ENCODE data around the gene RASSF10.
A peak's percentile ranks its signal among the peaks of the same experiment; 100 is the strongest.

Gene RASSF10

DNA sequence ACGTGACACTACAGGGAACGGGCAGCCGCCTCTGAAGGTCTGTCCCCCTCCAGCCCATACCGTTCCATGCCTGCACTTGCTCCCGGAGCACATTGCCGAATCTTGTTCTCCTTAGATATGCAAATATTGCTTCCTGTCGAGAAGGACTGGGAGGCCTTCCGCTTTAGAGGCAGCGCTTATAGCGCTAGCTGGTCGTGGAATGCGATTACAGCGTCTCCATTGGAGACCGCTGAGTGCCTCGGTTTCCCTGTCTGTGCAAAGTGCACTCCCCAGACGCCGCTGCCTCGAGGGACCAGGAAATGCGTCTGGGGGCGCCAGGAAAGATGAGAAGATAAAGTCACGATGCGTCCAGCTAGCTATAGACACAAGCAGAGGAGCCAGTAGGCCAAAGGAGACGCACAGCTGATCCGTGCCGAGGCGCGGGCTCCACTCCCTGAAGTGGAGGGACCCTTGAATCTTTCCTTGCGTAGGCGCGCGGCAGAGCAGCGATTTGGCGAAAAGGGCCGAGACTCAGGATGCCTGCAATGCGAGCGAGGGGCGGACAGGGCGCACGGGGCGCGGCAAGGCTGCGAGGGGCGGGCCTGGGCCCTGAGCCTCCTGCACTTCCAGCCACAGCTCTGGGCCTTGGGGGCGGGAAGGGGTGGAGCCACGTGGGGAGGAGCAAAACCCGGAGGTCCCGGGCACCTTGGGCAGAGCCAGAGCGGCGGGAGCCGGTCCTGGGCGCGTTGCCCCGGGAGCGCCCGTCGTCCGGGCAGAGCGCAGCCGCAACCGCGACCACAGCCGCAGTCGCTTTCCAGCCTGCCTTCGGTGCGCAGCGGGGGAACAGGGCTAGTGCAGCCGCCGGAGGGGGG lies at the start of gene RASSF10:
Gene RASSF10, plus strand, starts transcription at position 692 of the 851 bp plus-strand sequence. CDS start 261 bp downstream, outside the sequence.
- DNase-seq, result peak; percentile 72

DNA sequence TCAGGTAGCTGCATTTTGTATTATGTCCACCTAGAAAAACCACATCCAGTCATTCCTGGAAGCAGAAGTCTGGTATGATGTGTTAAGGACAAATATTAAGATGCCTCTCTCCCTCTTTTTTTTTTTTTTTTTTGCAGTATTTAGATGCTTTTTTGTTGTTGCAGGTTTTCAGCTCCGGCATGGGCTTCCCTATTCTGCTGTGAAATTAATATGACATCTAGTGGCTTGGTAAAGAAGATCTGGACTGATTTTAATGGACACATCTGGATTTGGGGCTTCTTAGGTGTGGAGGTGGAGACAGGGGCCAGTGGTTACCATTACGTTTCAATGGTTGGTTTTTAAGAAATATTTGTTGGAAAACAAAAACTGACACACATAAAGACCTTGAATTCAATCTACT lies 47.5 kb upstream of the RASSF10 start:
- DNase-seq, result no peak

DNA sequence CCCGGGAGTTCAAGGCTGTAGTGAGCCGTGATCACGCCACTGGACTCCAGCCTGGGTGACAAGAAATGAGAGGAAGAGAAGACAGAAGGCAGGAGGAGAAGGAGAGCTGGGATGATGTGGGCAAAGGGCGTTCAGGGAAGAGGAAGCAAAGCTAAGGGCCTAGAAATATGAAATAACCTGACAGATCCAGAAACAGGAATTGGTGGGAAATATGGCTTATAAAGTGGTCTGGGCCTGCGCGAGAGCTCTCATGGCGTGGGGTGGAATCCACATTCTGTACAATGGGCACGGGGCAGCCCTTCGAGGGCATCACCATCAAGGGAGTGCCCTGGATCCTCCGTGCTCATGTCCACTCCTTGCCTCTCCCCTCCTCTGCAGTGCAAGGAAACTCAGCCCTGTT lies 46.8 kb upstream of the RASSF10 start:
- DNase-seq, result no peak

DNA sequence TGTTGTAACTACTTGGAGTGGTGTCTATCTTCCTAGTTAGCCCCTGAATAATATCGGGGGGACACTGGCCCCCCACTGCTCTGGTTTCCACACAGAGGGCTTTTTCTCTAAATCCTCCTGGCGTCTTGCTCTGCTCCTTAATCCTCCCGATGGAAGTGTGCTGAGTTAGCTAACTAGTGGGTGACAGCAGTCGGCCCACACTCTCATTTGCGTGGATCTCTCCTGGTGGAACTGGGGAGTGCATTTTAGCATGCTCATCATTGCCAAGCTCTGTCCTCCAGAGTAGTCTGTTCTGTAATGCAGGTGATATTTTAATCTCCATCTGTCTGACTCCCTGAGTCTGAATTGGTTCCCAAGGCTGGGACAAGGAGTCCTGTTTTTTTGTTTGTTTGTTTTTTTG lies 46.1 kb upstream of the RASSF10 start:
- DNase-seq, result no peak

DNA sequence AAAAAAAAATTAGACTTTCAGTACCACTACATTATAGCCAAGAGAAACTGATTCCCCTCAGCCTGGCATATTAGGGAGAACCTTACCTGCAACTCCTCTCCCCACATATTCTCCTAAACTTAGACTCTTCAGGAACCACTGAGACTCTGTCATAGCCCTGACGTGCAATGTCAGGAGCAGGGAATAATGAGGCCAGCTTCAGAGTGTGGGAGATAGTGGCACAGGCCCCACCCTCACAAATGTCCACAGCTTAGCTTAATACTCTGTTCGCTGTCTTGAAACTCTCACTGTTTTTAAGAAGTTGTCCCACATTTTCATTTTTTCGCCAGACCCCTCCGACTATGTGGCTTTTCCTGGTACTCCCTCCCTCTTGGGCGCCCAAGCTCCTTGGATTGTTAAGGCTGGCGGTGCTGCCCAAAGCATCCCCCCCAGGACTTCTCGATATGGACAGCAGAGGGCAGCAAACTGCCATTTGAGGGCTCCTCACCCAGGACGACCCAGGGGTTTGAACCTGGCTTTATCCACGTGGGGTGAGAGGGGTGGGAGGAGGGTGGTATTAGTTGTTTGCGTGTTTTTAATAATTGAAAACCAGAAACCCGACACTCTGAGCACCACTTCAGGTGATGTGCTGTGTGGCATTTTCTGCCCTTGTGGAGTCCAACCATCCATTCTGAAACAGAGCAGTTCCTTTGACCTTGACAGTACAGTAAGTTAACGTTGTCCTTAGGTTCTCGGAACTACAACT lies 45.2 kb upstream of the RASSF10 start:
- peak; percentile 61 for DNase-seq

DNA sequence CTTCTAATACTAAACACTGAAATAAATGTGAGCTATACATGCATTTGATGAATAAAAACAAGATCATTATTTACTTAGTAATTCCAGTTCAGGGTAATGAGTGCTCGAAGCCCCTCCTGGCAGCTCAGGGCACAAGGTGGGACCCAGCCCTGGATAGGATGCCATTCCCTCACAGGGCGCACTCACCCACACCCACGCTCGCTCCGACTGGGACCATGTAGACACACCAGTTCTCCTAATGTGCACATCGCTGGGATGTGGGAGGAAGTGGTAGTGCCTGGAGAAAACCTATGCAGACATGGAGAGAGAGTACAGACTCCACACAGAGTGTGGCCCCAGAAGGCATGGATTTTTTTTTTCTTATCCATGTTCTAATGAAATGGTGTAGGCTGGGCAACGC lies 44.5 kb upstream of the RASSF10 start:
- DNase-seq, result no peak

DNA sequence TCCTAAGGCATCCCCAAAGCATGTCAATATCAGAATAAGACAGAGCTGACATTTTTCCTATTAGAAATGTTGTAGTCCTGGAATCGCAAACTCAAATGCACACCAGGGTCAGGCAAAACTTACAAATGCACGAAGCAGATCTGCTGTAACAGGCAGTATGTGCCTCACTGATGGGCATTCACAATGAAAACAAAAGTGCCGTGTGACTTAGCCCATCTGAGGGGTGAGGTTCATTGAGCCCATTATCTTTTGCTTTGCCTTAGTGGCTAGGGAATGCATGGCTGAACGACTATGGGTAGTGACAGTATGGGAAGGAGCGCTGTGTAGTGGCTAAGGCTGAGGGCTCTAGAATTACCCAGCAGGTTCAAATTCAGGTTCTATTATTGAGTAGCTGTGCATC lies 43.1 kb upstream of the RASSF10 start:
- DNase-seq, result no peak

DNA sequence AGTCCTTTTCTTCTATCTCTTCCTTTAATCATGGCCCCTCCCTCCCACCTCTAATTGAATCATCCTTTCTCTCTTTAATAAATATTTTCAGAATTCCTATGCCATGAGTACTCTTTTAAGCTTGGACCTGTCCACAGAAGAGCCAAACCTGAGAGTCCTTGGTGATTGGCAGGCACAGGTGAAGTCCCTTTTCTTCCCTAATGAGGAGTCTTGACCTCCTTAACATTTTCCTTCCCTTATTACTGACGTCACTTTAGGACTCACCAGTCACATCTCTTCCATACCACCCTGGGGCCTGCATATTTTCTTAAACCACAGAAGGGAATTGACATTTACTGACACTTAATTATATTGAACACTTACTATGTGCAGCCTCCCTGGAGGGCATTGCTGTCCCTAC lies 41.0 kb upstream of the RASSF10 start:
- DNase-seq, result no peak

DNA sequence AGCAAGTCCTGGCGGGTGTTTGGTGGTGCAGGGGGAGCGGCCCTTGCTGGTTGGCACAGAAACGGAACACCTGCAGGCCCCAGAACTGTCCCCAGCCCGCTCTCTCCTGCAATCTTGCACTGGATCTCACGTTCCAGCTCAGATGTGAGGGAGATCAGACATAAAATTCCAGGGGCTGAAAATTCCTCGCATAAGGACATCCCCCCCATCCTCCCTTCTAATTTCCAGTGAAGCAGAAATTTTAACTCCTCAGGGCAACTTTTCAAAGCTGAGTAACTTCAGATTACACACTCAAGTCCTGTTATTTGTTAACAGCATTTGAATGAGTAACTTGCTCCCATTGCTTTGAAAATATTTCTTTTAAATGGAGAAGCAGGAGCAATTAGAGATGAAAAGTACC lies 40.3 kb upstream of the RASSF10 start:
- no peak for DNase-seq

DNA sequence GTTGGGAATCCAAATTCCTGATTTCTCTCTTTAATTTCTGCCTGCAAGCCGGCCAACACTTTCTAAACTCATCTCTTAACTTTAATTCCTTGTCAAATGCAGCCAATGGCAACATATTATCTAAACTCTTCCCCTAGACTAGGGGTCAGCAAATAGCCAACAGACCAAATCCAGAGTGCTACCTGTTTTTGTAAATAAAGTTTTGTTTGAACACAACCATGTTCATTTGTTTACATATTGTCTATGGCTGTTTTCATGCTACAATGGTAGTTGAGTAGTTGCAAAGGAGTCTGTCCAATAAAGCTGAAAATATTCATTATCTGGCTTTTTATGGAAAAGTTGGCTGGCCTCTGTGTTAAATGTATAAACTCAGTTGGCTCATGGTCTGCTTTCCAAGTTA lies 37.2 kb upstream of the RASSF10 start:
- DNase-seq, result no peak

DNA sequence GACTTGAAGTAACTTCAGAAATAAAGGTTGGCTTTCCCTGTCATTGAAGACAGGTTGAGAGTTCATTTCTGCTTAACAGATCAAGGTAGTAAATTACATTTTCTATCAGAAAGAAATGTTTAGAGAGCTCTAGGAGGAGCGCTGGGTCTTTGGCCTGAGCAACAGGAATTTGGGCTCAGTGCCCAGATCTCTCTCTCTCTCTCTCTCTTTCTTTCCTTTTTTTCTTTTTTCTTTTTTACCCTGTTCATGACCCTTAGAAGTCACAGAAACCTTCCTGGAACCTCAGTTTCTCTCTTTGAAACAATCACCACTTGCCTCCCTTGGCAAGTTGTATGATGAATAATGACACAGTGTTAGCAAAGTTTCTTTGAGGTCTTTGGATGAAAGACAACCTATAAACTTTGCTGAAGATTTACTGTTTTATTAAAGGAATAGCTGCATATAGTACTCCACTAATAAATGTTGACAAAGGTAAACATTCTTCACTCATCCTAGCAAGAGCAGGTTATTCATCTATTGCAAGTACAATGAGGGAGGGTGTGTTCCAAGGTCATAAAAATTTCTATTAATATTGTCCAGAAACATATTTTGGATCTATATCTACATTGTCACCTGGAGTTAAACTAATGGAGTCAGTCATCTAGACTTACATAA lies 35.5 kb upstream of the RASSF10 start:
- no peak for DNase-seq

DNA sequence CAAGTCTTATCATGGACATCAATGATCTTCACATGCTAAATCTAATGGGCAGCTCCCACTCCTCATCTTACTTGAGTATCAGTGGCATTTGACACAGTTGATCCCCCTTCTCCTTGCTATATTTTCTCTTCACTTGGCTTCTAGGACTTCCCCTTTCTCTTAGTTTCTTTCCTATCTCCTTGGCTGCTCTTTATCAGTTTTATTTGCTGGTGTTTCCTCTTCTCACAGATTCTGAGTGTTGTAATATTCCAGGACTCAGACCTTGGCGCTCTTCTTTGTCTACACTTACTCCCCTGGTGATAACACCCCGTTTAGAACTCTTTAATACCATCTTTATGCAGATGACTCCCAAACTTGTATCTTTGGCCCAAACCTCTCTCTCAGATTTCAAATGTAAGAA lies 33.9 kb upstream of the RASSF10 start:
- no peak for DNase-seq

DNA sequence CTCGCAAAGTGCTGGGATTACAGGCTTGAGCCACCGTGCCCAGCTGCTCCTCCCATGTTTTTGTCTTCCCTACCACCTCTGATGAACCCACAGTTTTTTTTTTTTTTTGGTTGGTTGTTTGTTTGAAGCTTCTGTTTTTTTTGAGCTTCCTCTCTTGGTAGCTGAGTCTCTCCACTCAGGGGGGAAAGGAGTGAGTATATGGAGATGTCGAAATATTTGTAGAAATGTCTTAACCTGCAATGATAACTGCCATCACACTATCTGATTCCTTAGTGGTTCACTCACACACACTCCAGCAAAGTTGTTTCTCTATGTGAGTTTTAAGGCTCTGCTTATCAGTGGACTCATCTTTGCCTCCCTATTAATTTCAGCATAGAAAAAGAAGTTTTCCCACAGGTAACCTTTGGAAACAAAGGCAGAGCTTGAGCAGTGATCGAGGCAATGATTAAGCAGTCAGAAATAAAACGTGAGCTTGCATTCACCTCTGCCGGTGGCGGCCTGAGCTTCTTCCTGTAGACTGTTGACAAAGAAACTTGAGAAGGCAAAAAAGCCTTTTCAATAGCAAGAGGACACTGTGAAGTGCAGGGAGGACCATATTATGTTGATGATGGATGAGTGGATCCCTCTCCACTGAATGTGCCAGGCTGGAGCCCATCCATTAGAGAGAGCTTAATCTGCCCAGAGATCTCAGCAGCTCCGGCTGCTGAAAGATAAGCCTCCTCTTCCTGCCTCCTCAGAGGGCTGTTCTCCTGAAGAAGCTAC lies 29.0 kb upstream of the RASSF10 start:
- DNase-seq, result peak; percentile 90

DNA sequence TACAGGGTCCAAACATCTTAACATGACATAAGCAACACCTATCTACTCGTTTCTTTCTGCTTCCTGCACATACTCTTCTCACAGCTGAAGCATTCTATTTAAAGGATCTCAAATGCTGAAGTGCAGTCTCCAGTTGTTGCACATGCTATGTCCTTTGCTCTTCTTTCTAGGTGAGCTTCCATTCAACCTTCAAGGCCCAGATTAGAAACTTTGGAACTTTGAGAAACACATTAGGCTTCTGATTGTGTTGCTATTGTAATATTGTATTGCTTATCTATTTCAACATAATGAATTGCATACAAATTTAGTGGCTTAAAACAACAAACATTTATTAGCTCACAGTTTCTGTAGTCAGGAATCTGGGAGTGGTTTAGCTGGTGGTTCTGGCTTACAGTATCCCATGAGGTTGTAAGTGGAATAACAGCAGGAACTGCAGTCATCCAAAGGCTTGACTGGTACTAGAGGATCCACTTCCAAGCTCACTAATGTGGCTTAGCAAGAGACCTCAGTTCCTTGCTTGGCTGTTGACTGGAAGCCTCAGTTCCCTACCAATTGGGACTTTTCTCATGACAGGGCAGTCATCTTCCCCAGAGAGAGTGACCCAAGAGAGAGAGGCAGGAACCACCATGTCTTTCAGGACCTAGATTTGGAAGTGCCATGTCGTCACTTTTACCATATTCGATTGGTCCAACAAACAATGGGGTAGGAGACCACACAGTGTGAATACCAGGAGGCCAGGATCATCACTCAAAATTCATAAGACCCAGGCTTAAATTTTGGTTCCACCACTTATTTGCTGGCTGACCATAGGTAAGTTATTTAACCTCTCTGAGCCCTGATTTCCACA lies 27.2 kb upstream of the RASSF10 start:
- no peak for DNase-seq

DNA sequence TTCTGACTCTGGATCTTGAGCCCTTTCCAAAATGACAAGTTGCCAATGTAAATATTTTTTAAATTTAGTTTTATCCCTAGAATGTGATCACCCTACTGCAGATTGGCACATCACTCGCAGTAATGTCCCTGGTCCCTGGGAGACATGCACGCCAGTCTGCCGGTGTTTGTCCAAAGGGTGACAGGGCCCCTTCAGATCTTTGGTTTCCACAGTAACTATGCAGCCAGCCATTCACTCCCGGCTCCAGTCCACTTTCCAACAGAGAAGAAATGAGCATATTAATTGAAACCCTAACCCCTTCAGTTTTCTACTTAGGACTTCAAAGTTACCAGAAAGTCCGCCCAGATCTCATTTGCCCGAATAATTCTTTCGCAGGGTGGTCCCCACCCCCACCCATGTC lies 25.8 kb upstream of the RASSF10 start:
- peak; percentile 15 for DNase-seq

DNA sequence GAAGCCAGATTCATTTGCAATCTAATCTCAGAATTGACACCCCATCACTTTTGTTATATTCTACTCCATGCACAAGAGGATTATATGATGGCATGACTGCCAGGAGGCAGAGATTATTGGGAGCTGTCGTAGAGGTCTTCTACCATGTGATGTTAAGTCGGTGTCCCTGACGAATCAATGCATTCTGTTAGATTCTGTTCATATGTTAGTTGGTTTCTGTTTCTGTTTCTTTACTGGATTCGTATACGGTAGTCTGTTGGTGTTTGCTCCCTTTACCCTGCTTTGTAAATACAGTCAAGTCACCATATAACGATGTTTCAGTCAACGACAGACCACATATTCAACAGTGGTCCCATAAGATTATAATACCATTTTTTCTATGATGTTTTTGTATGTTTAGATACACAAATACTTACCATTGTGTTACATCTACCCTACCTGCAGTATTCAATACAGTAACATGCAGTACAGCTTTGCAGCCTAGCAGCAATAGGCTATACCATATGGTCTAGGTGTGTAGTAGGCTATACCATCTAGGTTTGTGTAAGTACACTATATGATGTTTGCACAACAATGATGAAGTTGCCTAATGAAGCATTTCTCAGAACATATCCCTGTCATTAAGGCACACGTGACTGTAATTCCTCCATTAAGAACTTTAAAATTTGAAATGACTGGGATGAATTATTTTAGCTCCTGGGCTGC lies 22.8 kb upstream of the RASSF10 start:
- no peak for DNase-seq

DNA sequence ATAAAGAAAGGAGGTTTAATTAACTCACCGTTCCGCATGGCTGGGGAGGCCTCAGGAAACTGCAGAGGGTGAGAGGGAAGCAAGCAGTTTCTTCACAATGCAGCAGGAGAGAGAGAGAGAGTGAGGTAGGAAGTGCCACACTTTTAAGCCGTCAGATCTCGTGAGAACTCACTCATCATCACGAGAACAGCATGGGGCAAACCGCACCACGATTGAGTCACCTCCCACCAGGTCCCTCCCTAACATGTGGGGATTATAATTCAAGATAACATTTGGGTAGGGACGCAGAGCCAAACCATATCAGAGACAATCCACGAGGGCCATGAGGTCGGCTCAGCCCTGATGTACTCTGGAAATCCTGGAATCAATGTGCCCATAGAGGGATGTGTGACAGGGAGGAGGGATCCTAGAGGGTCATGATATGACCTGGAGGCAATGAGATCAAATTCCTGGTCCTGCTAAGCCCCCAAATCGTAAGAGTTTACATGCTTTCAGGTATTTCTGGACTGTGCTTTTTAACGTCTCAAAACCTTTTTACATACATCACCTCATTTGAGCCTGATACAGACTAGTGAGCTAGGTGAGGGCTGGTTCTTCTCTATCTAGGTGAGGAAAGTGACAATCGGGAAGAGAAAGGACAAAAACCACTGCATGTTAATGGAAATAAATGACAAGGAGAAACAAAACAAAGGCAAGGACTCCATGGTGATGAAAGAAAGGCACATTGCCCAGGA lies 19.5 kb upstream of the RASSF10 start:
- no peak for DNase-seq

DNA sequence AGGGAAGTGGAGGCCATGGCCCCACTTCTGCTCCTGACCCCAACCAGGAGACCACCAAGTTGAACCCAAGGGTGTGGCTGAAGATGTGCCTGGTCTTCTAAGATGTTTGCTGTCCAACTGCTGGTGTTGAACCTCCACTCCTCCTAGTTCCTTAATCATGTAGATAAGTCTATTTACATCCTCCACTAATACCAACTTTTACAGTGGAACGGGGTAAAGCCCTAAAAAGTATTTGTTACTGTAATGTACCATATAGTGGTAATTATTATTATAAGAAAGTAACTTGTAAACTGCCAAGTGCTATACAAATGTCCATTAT lies 19.0 kb upstream of the RASSF10 start:
- no peak for DNase-seq

DNA sequence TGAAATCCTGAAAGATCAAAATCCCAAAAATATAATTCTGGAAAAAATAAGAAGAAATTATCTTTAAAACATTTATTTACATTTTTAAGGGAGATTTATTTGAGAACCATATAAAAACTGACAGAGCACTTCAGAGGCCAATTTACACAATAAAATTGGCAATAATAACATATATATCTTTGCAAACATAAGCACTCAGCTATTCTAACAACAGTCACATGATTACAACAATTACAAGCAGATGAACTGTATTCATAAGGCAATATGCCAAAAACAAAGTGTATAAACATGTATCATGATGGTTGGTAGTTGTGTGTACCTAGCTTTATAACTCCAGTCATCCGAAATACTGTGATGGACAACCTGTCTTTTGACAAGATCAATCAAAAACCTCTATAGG lies 17.7 kb upstream of the RASSF10 start:
- DNase-seq, result no peak

DNA sequence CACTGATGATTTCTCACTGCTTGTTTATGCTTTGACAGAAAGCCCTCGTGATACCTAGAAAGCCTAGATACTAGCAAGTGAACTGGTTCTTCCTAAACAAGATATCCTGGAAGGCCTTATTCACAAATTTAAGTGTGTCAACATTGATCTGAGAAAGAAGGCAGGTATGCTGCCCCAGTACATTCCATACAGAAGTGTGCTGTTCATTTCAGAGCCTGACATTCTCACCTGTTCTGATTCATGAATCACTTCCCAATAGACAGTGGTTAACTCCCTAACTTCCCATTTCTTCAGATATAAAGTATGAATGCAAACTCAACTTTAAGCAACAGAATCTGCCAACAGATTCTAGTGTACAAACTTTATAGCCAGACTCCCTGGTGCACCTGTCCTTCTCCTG lies 15.5 kb upstream of the RASSF10 start:
- no peak for DNase-seq

DNA sequence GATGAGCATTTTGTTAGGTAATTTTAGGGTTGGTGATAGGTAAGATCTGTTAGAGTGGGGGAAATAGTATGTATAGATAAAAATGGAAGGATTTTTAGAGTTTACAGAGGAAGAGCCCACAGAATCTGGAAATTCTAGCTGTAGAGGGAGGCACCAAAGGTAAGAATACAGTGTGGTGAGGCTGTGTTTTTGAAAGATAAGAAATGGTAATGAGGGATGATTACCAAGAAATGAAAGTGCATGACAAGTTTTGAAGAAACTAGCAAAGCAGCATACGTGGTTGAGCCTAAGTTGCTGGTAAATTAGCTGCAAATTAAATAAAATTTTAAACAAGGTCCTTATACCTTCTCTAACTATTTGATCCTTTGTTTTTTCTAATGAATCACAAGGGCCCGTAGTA lies 14.6 kb upstream of the RASSF10 start:
- DNase-seq, result no peak

All from NCI-H1092 (cell line).